Right lobe of liver (tissue), 4 donors: Measurements from ENCODE around the gene CHMP2A.

Experiments used
- POLR2A ChIP-seq: fragments of 450-650 bp; IDR thresholded peaks from one replicate; pipeline ENCODE4 v1.6.1; 2017; ENCODE audit warnings: antibody characterized with exemption, mild to moderate bottlenecking
- TF ChIP-seq, protein P1 (sequence below), 4 donors: fragments of 200-600 bp in 3 of 4; fragments of 450-650 bp in 1 of 4; IDR thresholded peaks; one replicate each; pipeline versions ENCODE4 v1.5.1 to v1.8.0; 2016 to 2022; ENCODE audit warnings: antibody characterized with exemption in 4 of 4, mild to moderate bottlenecking in 2 of 4
- donor health status: DM: no; HTN: no; CAD: no.
- donor health status: DM: no; HTN: no; CAD: no.
- donor health status: DM: no; HTN: yes; CAD: no.

DNA sequence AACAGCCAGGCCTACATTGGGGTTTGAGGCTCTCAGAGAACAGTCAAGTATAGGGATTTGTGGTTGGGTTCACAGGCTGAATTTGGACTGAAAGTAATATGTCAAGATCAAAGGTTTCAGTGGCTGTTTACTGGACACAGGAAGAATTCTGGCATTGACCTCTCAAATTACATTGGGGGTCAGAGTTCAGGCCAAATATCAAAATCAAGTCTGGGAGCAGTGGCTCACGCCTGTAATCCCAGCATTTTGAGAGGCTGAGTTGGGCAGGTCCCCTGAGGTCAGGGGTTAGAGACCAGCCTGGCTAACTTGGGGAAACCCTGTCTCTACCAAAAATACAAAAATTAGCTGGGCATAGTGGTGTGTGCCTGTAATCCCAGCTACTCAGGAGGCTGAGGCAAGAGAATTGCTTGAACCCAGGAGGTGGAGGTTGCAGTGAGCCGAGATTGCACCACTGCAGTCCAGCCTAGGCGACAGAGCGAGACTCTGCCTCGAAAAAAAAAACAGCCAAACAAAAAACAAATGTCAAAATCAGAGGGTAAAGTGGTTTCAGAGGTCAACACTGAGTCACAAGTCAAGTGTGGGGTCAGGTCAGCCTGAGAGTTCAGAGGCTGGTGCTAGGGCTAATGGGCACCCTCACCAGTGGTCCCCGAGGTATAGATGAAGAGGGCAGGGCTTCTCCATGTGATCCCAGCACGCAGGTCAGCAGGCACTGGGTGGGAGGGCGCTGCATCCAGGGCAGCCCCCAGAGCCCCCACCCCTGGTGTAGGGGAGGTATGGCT lies 44.6 kb downstream of the CHMP2A start:
- TF ChIP-seq, protein P1, sequence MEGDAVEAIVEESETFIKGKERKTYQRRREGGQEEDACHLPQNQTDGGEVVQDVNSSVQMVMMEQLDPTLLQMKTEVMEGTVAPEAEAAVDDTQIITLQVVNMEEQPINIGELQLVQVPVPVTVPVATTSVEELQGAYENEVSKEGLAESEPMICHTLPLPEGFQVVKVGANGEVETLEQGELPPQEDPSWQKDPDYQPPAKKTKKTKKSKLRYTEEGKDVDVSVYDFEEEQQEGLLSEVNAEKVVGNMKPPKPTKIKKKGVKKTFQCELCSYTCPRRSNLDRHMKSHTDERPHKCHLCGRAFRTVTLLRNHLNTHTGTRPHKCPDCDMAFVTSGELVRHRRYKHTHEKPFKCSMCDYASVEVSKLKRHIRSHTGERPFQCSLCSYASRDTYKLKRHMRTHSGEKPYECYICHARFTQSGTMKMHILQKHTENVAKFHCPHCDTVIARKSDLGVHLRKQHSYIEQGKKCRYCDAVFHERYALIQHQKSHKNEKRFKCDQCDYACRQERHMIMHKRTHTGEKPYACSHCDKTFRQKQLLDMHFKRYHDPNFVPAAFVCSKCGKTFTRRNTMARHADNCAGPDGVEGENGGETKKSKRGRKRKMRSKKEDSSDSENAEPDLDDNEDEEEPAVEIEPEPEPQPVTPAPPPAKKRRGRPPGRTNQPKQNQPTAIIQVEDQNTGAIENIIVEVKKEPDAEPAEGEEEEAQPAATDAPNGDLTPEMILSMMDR (IDR thresholded peaks at IDR 0.05): no peak
- no peak for TF ChIP-seq POLR2A
